Nasal cavity respiratory epithelium epithelial cell of viscerocranial mucosa (primary cell): ENCODE measurements around the gene HAGHL. TPM values are rescaled to one million over a fixed set of nuclear protein-coding genes. Genes with fewer than 3 reads are reported as not detected.

Experiments
- total RNA-seq: library from RNA; depleted of rRNA; stranded (reverse); fragments of >200 nt; gene quantifications from 2 replicates; pipeline ENCODE4 v1.2.3, GENCODE V29; 2014

Gene HAGHL, protein sequence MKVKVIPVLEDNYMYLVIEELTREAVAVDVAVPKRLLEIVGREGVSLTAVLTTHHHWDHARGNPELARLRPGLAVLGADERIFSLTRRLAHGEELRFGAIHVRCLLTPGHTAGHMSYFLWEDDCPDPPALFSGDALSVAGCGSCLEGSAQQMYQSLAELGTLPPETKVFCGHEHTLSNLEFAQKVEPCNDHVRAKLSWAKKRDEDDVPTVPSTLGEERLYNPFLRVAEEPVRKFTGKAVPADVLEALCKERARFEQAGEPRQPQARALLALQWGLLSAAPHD
- total RNA-seq, result 18.4 and 24.3 TPM in 2 replicates

DNA sequence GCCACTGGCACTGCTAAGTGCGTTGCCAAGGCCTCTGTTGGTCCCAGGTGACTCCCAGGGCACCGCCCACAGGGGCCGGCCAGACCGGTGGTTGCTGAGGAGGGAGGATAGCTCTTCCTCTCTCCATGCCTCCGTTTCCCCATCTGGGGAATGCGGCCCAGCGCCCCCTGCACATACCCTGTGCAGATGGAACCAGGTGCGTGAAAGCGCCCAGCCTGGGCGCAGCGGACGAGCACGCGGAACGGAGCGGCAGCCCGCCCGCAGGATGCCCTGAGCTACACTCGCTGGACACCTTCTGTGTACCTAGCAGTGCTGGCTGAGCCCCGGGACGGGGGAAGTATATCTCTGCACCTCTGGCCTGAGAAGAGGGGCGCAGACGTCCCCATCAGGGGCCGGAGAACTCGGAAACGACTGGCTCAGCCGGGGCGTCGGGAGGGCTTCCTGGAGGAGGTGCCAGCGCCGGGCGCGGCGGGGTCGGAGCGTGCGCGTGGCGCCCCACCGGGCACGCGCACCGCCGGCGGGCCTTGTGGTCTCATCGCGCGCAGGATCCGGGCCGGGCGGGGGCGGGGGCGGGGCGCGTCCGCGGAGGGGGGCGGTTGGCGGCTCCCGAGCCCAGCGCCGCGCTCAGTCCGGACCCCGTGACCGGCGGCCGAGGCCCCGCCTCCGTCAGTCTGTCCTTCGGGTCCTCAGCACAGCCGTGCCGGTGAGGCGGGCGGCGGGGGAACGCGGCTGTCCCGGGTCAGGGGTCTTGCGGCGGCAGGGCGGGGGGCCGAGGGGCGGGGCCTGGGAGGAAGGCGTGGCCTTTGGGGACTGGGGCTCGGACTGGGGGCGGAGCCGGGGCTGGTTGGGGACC, at the start of gene HAGHL, which contains the start of gene CCDC78:
HAGHL (plus strand) TSS at position 669 of the 853 bp plus-strand sequence. CDS start 404 bp downstream, outside the sequence.
CCDC78 (minus strand) TSS at position 6 of the 853 bp plus-strand sequence. CDS start 76 bp downstream, outside the sequence.

DNA sequence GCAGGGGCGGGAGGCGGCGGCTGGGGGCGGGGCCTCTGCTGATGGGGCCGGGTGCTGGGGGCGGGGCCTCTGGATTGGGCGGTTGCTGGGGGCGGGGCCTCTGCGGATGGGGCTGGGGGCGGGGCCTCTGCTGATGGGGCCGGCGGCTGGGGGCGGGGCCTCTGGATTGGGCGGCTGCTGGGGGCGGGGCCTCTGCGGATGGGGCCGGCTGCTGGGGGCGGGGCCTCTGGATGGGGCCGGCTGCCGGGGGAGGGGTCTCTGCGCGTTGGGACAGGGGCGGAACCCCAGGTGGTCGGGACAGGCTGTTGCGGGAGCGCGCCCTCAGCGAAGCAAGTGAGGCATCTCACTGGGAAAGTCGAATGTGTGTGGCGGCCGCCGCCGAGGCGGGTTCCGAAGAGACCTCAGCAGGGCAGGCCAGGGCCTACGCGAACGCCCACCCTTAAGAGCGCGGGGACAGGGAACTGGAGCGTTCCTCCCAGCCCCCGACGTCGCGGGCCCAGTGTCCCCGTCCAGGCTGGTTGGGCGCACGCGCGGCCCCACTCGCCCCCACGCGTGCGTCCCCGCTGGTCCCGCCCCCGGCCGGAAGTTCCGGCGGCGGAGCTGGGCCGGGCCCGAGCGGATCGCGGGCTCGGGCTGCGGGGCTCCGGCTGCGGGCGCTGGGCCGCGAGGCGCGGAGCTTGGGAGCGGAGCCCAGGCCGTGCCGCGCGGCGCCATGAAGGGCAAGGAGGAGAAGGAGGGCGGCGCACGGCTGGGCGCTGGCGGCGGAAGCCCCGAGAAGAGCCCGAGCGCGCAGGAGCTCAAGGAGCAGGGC, 46.9 kb upstream of the HAGHL start, which contains the start of gene STUB1:
STUB1 (plus strand) TSS at position 597 of the 811 bp plus-strand sequence; CDS start at position 713, 116 bp downstream.

DNA sequence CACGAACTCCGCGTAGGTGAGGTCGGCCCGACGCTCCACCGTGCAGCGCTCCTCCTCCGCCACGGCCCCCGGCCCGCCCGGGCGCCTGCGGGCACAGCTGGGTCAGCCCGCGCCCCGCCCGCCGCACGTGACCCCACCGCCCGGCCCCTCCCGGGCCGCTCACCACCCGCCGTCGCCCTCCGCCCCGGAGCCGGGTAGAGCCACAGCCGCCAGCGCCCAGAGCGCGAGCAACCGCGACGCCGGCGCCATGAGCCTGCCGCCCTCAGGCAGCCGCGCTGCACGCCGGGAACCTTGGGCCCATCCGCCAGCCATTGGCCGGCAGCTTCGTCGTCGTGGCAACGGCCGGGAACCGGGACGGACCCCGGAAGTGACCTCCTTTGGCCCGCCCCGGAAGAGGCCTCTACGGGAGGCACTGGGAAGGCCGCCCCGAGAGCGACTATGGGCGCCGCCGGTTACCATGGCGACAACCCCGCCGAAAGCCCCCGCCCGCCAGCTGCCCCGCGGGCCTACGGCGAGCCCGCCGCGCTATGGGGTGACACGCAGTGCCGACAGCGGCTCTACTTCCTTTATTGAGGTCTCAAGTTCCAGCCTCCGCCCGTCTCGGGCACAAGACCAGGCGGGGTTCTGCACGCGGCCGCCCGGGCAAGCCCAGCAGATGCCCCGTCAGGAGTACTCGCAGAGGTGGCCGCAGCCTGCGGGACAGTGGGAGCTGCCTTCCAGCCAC, 42.7 kb upstream of the HAGHL start, which contains the start of gene JMJD8:
JMJD8 (minus strand) TSS at position 264 of the 724 bp plus-strand sequence; CDS start at position 249, 15 bp downstream.

DNA sequence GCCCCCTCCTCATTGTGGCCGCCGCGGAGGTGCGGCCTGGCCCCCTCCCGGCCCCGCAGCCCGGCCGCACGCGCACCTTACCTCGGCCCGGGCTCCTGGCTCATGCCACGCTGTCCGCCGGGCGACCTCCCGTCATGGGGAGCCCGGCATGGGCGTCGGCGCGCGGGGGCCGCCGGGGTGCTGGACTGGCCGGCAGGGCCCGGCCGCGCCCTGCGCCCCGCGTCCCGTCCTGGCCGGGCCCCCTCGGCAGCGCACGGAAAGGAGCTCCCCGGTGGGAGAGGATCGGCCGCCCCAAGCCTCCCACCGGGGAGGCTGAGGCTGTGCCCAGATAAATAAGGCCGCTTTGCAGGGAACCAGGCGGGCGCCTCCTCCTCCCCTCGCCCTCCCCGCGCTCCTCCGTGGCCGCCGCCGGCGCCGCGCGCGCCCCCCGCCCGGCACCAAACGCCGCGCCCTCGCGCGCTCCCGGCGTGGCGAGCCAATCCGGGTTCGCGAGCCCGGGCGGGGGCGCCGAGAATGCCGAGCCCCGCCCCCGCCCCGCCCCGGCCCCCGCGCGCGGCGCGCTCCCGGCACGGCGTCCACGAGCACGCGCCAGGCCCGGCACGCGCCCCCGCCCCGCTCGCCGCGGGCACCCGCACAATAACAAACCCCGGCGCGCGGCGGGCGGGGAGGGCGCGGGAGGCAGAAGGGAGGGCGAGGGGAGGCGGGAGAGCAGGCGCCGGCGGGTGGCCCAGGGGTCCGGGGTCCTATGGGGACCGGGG, 21.3 kb upstream of the HAGHL start, which contains the start of gene FBXL16:
FBXL16 (minus strand) TSS at position 371 of the 758 bp plus-strand sequence. CDS start 8,396 bp downstream, outside the sequence.

DNA sequence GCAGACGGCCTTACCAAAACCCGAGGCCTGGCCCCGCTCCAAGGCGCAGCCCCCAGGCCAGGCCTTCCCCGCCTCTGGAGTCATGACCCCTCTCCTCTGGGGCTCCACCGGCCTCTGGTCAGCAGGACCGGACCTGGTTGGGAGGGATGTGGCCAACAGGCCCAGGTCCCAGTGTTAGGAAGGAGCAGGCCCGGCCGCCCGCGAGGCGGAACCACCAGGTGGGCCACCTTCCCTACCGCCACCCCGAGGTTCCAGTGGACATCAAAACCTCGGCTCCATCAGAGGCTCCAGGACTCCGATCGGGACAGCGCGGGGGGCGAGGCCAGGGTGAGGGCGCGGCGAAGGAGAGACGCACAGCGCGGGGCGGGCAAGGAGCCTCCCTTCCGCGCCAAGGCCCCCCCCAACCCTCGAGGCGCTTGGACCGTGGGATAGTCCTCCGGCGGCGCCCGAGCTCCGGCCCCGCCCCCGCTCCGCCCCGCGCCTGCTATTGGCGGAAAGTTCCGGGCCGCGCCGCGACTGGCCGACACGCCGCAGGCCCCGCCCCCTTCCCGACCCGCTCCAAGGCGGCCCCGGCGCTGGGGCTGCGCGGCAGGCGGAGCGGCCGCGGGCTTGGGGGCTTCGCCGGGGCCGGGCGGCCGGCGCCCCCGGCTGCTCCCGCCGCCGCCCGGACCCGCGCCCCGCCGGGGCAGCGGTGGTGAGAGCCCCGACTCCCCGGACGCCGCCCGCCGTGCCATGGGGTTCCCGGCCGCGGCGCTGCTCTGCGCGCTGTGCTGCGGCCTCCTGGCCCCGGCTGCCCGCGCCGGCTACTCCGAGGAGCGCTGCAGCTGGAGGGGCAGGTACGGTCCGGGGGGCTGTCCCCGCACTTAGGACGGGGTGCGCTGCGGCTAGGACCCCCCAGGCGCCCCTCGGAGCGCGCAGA, 12.1 kb upstream of the HAGHL start, which contains the start of gene METRN:
METRN (plus strand) TSS at position 561 of the 919 bp plus-strand sequence; CDS start at position 733, 172 bp downstream.

DNA sequence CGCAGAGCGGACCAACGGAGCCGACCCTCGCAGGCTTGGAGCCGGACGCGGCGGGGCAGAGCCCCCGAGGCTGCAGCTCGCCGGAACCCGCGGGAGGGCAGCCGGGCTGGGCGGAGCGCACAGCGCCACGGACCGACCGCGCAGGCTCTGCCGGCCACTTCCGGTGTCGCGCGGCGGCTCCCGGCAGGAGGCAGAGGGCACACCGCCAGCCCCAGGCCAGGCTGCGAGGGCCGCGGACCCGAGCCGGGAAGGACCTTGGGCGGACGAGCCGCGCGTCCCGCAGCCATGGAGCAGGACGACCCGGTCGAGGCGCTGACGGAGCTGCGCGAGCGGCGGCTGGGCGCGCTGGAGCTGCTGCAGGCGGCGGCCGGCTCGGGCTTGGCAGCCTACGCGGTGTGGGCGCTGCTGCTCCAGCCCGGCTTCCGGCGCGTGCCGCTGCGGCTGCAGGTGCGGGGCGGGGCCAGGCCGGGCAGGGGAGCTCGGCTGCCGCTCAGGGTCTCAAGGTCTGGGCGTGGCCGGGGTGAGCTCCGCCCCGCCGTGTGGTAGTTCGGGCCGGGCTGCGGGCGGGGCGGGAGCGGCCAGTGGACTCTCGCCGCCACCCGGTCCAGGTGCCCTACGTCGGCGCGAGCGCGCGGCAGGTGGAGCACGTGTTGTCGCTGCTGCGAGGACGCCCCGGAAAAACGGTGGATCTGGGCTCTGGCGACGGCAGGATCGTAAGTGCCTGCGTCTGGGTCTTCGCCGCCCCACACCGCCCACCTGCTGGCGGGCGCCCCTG, 5.7 kb upstream of the HAGHL start, which contains the start of gene ANTKMT:
ANTKMT (plus strand) TSS at position 157 of the 775 bp plus-strand sequence; CDS start at position 286, 129 bp downstream.

DNA sequence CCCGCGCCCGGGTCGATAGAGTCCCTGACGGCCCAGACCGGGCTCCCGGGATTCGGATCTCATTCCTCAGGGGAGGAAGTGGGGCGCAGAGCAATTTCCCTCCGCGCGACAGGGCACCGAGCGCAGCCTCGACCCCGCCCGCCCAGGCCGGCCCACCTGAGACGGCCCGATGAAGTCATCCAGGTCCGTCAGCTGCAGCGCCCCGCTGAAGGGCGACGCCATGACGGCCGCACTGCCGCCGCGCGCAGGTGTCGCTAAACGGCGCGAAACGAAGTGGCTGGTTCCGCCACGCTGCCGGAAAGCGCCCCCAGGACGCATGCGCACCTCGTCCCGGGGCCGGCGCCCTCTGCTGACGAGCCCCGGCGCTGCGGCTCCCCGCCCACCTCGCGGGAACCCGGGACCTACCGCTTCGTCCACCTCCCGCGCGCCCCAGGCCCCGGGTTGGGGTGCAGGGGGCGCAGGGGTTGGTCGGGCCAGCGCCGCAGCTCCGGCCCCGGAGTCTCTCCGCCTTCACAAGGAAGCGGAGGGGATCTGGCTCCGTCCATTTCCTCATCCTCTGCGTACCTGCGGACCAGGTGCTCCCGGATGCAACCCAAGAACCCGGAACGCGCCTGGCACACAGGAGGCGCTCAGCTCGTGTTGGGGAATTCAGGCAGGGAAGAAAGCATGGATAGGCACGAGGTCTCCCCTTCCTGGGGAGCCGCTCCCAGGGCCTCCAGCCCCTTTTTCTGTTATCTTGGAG, 14.0 kb downstream of the HAGHL start, which contains the start of gene CIAO3:
CIAO3 (minus strand) TSS at position 234 of the 742 bp plus-strand sequence; CDS start at position 222, 12 bp downstream.

DNA sequence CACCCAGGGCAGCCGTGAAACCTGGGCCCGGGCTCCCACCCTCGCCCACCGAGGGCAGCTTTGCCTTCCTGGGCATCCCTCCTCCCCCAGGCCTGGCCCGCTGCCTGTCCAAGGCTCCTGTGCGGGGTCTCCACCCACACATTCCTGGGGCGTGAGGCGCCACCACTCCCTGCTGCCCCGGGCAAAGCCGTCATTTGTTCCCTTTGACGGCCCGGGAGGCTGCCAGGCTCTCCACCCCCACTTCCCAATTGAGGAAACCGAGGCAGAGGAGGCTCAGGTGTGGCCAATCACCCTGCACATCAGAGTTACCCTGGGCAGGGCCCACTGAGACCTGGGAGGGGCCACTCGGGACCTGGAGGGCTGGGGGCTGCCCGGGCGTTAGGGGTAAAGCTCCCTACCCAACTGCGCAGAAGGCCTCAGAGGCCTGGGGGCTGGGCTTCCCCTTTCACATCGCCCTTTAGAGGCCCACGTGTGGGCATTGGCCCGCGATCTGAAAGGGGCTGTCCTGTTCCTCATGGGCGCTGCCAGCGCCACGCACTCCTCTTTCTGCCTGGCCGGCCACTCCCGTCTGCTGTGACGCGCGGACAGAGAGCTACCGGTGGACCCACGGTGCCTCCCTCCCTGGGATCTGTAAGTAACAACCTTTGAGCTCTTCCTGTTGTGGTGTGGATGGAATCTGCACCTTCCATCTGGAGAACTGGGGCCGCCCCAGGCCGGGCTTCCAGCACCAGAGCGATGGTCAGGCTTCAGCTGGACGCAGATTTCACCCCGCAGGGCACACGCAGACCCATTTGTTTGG, 33.8 kb downstream of the HAGHL start, which contains the start of gene MSLN:
MSLN (plus strand) TSS at position 190 of the 799 bp plus-strand sequence. CDS start 1,947 bp downstream, outside the sequence.

Other genes with a start within 250 kb of the HAGHL start
- gene CAPN15, start 199.4 kb upstream of the HAGHL start, total RNA-seq, result 30.1 and 60.1 TPM in 2 replicates
- under 0.01 TPM in 1 of 2 replicates, not detected in the other for gene PRR35, start 166.7 kb upstream of the HAGHL start, total RNA-seq
- 0.14 and 0.68 TPM in 2 replicates for gene NHLRC4, start 160.1 kb upstream of the HAGHL start, total RNA-seq
- 13.7 and 34.0 TPM in 2 replicates for gene PIGQ, start 157.1 kb upstream of the HAGHL start, total RNA-seq
- gene RAB40C, start 137.0 kb upstream of the HAGHL start, total RNA-seq, result 14.4 and 18.3 TPM in 2 replicates
- gene WFIKKN1, start 96.1 kb upstream of the HAGHL start, total RNA-seq, result under 0.01 and 0.71 TPM in 2 replicates
- gene METTL26, start 90.8 kb upstream of the HAGHL start, total RNA-seq, result 57.2 and 62.5 TPM in 2 replicates
- 19.8 and 27.0 TPM in 2 replicates for gene MCRIP2, start 85.3 kb upstream of the HAGHL start, total RNA-seq
- 4.1 and 13.5 TPM in 2 replicates for gene WDR90, start 77.7 kb upstream of the HAGHL start, total RNA-seq
- gene RHOT2, start 59.0 kb upstream of the HAGHL start, total RNA-seq, result 47.8 and 49.3 TPM in 2 replicates
- 4.7 and 6.2 TPM in 2 replicates for gene RHBDL1, start 51.4 kb upstream of the HAGHL start, total RNA-seq
- gene STUB1, start 46.7 kb upstream of the HAGHL start, total RNA-seq, result 119 and 126 TPM in 2 replicates
- 16.1 and 17.8 TPM in 2 replicates for gene JMJD8, start 42.8 kb upstream of the HAGHL start, total RNA-seq
- 5.5 and 8.9 TPM in 2 replicates for gene WDR24, start 36.7 kb upstream of the HAGHL start, total RNA-seq
- 1.4 and 1.7 TPM in 2 replicates for gene FBXL16, start 21.3 kb upstream of the HAGHL start, total RNA-seq
- 81.3 and 81.4 TPM in 2 replicates for gene METRN, start 12.0 kb upstream of the HAGHL start, total RNA-seq
- gene ANTKMT, start 6.0 kb upstream of the HAGHL start, total RNA-seq, result 10.0 and 20.5 TPM in 2 replicates
- 1.0 and 1.6 TPM in 2 replicates for gene CCDC78, start 663 bp upstream of the HAGHL start, total RNA-seq
- gene CIAO3, start 13.9 kb downstream of the HAGHL start, total RNA-seq, result 35.3 and 44.8 TPM in 2 replicates
- gene MSLN, start 33.6 kb downstream of the HAGHL start, total RNA-seq, result 13.0 and 40.5 TPM in 2 replicates
- gene RPUSD1, start 61.3 kb downstream of the HAGHL start, total RNA-seq, result 24.4 and 24.6 TPM in 2 replicates
- 2.2 and 3.1 TPM in 2 replicates for gene CHTF18, start 61.5 kb downstream of the HAGHL start, total RNA-seq
- not detected in 2 replicates for gene GNG13, start 73.6 kb downstream of the HAGHL start, total RNA-seq
- 1.7 and 4.1 TPM in 2 replicates for gene LMF1, start 243.9 kb downstream of the HAGHL start, total RNA-seq